Iris pigment epithelial cell (primary cell): ENCODE measurements around the gene CFDP1.

Source experiments
- DNase-seq: peaks from one replicate; pipeline ENCODE4 v3.0.0-alpha.2; 2011; ENCODE audit warnings: low read depth

The CFDP1 gene

DNA sequence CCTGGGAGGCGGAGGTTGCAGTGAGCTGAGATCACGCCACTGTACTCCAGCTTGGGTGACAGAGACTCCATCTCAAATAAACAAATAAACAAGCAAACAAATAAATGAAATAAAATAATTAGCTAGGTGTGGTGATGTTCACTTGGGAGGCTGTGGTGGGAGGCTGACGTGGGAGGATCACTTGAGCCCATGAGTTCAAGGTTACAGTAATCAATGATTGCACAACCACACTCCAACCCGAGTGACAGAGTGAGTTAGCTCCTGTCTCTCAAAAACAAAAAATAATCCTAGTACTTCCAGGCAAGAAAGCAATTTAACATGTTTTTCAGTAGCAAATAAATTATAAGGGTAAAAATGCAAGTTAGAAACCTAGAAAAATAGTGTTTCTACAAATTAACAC, 26.4 kb downstream of the CFDP1 start:
- DNase-seq, result no peak

DNA sequence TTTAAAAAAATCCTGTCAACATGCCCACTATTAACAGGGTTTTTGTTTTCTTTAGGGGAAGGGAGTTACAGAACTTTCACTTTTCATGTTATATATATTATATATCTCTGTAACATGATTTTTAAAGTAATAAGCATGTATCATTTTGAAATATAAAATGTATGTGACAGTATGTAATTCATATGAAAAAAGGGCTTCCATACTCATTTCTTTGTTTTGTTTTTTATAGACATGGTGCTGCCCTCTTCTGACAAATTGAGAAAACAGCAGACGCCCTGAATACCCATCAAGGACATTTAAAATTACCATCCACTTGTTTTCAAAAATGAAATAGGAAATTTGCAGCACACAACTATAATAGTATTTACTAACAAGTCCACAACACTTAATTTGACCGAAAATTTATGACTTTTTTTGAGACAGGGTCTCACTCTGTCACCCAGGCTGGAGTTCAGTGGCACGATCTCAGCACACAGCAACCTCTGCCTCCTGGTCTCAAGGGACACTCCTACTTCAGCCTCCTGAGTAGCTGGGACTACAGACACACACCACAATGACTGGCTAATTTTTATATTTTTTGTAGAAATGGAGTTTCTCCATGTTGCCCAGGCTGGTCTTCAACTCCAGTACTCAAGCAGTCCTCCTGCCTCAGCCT, 30.4 kb downstream of the CFDP1 start:
- DNase-seq, result peak; percentile 66

DNA sequence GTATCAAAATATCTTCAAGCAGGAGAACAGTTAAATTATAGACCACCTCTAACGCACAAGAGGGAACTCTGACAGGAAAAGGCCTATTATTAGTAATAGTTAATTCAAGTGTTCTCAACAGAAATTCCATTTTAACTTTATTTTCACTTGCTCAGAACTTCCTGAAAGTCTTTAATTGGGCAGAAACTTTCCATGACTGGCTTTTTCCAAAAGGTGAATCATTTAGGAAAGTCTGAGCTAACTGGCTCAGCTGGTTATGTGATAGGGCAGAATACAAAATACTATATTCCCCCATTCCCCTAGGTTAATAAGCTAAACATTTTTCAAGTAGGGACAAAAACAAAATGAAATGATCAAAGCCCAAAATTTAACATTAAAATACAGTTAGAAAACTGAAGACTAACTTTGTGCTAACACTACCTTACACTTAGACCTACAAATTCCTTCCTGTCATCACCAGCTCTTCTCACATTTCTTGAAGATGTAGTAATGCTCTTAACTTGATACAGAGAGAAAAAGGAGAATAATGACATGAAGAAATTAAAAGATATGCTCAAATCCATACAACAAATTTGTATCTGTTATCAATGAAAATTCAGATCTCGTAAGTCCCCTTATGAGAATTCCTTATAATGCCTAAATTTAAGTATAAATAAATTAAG, 31.0 kb downstream of the CFDP1 start:
- DNase-seq, result peak; percentile 79

DNA sequence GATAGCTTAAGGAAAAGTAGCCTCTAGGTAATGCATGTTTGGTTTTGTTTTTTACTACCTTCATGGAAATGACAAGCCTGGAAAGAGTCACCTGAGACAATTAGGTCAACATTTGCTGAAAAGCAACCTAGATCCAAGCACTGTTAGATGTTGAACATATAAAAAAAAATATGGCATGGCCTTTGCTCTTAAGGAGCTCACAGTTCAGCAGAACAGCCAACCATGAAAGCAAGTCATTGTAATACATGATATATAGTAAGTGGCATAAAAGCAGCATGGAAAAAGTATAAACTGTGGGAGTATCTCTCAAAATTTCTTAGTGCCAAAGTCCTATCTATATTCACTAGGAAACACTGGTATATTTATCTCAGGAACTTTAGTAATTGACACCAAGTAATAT, 31.6 kb downstream of the CFDP1 start:
- DNase-seq, result no peak

DNA sequence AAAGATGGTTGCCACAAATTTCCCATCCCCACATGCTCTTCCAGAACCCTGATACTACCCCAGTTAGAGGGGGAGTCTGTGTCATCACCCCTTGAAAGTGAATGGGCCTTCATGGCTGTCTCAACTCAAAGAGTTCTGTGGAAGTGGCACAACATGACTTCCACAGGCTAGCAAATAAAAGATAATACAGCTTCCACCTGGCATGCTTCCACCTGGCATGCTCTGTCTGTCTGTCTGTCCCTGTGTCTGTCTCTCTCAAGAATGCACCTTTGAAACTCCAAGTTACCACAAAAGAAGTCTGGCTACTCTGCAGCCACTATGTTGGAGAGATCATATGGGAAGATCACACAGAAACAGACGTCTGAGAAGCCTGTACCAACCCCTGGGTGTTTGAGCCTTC, 35.0 kb downstream of the CFDP1 start:
- DNase-seq, result no peak

DNA sequence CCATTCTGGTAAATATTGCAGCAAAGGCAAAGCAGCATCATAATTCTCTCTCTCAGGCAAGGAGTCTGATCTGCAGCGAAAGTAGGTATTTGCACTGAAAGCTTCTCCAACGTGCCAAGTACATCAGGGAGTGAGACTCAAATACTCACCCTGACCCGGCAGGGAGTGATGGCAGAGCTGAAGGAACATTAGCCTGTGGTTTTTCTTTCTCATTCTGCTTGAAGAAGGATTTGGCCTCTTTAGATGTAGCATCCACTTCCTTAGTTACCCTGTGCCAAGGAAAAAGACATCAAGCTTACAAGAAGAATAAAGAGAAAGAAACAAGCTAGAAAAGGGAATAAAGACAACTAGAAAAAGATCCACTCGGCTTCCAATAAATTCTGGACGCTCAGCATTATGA, 38.4 kb downstream of the CFDP1 start:
- no peak for DNase-seq

DNA sequence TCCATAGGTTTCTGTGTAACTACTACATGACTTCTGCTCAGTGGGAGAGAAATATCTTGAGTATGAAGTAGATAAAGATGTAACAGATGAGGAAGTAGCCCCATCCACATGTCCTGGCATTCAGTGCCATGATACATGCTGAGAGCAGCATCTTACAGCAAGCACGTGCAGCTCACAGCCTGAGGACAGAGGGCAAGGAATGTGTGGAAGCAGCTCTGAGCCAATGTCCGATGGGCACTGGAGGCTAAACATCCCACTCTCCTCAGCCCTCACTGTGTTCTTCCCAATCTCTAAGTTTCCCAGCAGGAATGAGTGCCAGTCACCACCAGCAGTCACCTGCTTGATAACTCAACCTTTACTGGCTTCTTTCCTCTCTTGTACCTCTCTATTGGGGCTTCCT, 40.4 kb downstream of the CFDP1 start:
- DNase-seq, result no peak

DNA sequence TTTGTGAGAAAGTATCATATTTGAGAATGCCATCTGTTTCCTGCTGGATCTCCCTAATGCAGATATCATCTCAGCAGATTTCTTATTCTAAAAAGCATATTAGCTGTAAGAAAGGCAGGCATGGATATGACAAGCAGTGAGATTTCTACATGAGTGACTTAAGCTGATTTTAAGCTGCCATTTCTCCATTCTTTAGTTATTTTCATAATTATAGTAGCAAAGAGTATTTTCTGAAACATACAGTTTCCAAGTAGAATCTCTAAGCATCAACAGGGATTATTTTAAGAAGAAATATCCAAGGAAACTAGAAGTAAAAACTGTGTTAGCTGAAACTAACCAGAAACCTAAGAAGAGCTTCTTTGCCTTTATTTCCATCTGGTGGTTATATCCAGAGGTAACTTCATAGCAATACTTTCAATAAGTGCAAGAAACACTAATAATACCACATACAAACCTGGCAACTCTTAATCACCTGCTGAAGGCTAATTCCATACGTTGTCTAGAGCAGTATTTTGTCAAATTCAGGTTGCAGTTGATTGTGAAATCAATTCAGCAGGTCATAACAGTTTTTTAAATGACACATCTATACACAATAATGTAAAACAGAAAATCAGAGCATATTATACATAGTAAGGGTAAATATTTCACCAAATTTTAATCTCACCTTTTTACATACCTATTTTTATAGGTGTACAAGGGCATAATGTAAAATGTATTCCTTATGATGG, 42.2 kb downstream of the CFDP1 start:
- no peak for DNase-seq

DNA sequence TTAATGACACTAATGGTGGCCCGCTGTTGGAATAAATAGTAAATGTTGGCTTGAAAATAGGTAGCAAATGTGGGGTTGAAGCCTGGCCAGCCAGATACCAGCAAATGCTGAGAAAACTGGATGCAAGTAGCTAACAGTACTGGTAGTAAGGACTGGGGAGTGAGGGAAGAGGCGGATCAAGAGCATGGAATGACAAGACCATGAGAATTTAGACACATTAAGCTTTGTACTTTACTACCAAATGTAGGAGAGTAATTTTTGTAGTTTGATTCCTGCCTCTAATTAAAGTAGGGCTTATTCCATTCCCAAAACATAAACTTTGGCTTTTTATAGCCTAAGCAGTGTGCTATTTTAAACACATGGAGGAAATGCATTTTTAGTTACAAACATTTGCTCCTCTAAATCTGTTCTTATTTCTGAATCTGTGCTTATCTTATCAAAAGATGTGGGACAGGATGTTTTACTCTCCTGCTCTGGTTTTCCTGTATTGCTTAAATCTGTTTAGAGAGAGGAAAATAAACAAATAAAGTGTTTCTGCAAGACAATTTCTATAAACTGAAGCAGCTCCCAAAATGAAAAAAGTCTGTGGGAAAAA, 44.1 kb downstream of the CFDP1 start:
- DNase-seq, result no peak

DNA sequence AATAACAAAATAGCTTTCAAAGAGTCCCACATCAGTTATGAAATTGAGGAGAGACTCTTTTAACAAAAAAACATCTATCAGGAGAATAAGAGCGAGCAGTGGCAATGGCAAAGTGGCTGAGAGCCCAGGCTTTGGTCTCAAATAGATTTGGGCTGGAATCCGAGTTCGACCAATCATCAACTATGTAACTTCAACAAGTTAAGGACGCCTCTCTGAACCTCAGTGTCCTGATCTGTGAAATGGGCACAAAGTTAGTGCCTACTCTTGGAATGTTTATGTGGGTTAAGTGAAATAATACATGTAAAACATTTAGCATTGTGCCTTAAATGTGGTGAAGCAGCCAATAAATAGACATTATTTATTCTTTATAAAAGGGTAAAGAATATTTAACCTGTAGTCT, 45.4 kb downstream of the CFDP1 start:
- DNase-seq, result no peak

DNA sequence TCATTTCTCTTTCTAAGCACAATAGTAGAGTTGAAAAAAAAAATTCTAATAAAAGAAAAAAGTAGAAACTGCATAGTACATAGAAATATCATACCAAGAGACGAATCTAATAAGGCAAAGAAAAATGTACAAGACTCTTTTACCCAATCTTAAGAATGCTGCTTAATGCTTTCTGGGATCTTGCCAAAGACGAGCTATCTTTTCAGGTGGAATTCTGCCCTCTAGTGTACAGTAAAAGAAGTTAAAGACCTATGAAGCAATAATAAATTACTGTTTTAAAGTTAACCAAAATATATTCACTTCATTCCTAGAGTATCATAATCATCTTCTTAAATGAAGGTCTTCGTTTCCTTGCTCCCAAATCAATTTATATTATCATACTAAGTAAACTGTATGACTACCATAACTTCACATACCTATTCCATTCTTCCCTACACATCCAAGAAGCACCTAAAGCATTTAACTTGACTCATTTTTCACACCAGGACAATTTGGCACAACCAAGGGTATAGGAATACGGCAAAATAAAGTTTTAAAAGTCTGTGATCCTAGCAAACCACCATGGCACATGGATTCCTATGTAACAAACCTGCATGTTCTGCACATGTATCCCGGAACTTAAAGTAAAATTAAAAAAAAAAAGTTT, 47.7 kb downstream of the CFDP1 start:
- peak; percentile 85 for DNase-seq

DNA sequence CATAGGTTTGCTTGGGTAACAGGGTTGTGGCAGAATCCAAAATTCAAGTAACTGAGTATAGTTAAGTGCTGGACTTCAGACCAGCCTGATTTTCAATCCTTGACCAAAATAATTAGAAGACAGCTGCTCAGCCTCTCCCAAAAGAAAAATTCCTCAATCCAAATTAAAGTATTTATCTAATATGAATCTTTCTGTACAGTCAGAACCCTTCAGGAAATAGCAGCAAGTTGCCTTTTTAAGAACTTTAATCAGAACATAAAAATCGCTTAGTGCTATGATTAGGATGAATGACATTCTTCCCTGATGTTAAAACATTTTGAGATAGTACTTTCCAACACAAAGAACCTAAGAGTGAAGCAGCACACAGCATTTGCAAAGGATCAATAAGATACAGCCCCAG, 50.2 kb downstream of the CFDP1 start:
- no peak for DNase-seq

DNA sequence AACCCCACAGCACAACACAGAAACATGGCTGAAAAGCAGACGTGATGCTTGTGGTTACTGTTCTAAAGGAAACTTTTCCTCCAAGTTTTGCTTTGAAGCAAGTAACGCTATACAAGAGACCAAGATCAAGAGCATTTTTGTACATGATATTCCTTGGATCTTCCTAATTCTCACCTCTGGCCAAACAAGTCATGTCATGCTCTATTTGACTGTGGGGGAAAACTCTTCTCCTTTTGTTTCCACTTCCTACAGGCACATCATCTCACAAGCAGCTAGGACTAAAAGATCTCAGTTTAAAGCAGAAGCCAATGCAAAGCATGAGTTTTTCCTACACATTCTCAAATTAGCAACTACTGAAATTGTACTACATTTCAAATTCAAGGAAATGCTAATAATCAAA, 50.7 kb downstream of the CFDP1 start:
- DNase-seq, result no peak

DNA sequence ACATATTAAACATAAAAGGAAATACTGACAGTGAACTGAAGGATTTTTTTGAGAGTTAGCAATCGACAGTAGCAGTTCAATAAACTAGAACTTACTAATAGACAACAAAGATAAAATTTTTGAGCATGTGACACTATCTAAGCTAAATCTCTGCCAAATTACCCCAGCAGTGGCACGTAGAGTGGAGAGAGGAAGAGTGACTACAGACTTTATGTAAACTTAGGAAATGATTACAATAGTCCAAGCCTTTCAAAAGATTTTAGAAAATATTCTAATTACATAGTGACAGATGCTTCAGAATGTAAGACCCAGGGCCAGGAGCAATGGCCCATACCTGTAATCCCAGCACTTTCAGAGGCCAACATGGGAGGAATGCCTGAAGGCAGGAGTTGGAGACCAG, 52.4 kb downstream of the CFDP1 start:
- DNase-seq, result peak; percentile 73

DNA sequence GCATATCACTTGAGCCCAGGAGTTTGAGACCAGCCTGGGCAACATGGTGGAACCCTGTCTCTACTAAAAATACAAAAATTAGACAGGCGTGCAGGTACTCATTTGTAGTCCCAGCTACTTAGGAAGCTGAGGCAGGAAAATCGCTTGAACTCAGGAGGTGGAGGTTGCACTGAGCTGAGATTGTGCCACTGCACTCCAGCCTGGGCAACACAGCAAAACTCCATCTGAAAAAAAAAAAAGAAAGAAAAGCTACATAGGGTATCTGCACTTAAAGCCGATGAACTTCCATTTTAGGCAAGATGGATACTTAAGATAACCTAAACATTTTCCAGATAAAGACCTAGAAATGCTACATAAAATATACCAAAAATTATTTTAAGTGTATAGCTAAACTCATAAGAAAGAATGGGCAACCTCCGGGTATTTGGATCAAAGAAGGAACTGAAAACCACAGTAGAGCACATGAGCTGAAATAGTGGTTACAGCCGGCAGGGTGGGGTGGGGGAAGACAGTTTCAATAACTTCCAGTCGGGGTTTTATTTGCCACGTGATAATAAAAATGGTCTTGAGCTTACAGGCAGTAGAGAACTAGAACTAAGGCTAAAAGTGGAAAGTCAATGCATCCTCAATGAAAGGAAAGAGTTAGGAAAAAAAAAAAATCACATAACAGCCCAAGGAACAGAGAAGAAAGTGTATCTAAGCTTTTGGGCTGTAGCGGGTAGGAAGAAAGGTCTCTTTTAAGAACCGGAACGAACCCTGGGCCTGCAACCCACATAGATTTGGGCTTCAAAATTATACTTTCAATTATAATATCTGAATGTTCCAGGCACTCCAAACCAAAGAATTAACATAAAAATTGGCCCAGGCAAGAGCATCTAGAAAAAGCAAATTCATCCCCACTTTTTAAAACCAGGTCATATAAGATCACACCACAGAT, 53.1 kb downstream of the CFDP1 start:
- no peak for DNase-seq

DNA sequence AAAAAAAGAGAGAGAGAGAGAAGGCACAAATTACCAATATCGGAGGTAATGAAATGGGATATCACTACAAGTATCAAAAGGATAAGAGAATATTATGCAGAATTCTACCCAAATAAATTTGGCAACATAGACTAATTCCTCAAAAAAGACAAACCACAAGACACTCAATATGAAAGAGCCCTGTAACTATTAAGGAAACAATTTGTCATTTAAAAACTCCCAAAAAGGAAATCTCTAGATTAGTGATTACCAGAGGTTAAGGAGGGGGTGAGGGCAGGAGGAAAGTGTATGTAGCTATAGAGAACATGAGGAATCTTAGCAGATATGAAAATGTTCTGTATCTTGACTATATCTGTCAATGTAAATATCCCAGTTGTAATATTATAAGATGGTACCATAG, 54.0 kb downstream of the CFDP1 start:
- no peak for DNase-seq

DNA sequence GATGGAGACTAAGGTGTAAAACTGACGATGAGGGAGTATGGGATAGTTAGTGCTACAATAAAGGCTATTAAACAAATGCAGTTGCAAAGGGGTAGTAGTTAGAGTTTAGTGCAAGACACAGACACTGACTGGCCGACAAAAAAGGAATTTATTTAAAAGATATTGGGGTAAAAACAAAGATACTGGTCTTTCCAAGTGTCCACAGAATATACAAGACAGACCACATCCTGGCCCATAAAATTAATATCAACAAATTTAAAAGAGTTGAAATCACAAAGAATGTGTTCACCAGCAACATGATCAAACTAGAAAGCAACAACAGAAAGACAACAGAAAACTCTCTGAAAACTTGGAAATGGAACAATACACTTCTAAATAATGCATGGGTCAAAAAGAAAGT, 54.7 kb downstream of the CFDP1 start:
- DNase-seq, result no peak

DNA sequence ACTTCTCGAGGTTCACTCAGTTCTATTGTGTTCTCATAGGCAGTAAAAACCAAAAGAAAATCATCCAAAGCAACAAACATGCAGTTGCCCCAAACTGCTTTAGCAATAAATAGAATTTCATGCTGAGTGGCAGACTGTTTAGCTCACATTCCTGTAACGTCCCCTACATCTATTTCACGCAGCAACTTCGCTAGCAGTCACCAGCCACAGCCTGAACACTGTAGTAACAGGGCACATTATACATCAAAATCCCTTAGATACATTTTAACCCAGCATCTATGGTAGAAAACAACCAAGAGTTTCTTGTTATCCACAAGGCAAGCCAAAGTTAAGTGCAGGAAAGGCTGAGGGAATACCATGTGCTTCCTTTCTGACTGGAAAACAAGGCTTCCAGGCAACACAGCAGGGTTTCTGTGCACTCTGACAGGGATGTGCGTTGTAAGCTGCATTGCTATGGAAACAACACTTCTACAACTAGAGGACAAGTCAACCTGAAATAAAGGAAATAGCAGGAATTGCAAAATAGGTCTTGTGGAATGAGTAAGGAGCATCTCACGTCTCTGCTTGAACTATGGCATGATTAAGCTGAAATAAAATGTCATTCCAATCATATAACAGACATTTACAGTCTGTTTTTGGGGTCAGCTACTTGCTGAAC, 55.4 kb downstream of the CFDP1 start:
- peak; percentile 99 for DNase-seq

DNA sequence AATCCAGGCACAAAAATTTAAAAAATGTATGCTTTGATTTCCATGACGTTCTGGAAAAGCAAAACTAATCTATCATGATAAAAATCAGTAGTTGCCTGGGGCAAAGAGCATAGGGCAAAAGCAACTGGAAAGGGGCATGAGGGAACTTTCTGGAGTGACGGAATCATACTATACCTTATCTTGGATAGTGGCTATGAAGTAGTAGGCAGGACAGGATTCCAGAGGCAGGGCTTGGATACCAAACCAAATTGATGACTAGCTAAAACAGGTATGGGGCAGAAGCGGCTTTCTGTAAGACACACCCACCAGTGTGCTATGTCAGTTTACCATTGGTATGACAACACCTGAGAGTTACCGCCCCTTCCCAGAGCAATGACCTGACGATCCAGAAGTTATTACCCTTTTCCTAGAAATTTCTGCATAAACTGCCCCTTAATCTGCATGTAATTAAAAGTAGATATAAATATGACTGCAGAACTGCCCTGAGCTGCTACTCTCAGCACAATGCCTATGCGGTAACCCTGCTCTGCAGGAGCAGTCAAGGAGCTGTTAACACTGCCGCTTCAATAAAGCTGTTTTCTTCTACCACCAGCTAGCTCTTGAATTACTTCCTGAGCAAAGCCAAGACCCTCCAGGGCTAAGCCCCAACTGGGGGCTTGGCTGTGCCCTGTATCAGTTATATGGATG, 56.7 kb downstream of the CFDP1 start:
- no peak for DNase-seq

DNA sequence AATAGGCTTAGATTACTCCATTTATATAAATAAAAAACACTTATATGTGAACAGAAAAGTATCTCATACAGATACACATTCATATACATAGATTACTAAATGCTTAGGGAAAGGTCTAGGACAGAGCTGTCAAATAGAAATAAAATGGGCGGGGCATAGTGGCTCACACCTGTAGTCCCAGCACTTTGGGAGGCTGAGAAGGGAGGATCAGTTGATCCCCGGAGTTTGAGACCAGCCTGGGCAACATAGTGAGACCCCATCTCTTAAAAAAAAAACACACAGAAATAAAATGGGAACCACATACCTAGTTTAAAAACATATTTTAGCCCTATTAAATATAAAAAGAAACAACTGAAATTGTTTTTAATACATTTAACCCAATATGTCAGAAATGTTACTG, 58.9 kb downstream of the CFDP1 start:
- DNase-seq, result no peak
